Esophagus mucosa (tissue), 1 donor: ENCODE data around the gene JPH2. TPM values are rescaled to one million over a fixed set of nuclear protein-coding genes. Genes with fewer than 3 reads are reported as not detected.

Experiments
- ATAC-seq: fragments of 200-7000 bp; cut with Tn5 transposase; one replicate; pipeline ENCODE4 v1.9.1; 2020
- total RNA-seq: library from RNA; stranded (reverse); gene quantifications from one replicate; pipeline ENCODE4 v1.2.4, GENCODE V29; 2023
- donor health status: DM: yes; HTN: yes; CAD: no.

Gene JPH2
- total RNA-seq, 1 donor from 2014 or later = 1.0 TPM

DNA sequence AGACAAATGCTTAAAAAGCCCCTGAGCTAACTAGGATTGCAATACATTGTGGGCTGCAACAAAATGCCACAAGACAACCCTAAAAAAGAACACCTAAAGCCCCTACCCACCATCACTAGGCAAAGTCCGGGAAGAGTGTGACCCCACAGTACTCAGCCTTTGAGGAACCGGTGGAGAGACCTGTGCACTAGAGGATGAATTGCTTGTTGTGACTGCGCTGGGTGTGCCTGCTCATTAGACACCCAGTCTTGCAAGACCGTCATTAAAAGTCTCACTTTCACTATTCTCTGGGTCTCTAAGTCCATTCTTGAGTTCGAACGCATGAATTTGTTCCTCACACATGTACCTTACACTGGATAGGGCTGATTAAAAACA, 88.7 kb downstream of the JPH2 start:
- ATAC-seq = no peak

DNA sequence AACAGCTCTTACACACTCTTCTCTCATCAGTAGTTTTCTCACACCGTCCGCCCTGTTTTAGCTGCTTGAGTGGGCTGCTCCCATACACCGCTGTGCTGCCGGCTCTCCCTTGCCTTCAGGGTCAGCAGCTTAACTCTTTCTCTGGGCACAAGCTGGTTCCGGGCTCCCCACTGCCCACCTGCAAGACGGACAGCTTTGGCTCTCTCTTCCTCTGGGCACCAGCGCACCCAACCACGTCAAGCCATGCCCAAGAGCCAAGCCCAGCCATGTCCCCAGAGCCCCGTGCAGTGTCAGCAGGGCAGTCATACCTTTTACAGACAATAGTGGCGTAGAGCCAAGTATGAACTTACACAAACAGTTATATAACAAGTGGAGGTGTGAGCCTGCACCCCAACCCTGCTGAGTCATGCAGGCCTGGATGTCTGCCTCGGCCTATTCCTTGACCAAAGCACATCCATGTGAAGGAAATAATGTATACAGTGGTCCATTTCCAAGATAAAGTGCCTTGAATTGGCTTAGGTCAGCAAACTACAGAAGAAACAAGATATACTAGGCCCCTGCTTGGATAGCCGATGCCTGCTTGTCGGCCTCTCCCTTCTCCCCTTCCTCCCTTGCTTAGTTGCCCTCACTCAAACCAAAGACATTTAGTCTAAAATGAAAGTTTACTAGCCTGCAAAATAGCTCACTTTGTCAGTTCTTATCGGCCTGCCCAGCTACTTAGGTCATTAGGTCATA, 89.3 kb downstream of the JPH2 start:
- peak; percentile 92 for ATAC-seq

DNA sequence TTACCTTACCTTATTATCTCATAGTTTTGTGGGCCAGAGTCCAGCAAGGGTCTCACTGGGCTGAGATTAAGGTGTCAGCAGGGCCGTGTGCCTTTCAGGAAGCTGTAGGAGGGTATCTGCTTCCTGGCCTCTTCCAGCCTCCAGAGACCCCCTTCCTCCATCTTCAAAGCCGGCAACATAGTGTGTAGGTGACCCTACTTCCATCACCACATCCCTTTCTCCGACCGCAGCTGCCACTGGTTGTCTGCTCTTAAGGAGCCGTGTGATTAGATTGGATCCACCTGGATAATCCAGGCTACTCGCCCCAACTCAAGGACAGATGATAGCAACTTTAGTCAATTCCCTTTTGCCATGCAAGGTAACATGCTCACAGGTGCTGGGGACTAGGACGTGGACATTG, 91.2 kb downstream of the JPH2 start:
- no peak for ATAC-seq

DNA sequence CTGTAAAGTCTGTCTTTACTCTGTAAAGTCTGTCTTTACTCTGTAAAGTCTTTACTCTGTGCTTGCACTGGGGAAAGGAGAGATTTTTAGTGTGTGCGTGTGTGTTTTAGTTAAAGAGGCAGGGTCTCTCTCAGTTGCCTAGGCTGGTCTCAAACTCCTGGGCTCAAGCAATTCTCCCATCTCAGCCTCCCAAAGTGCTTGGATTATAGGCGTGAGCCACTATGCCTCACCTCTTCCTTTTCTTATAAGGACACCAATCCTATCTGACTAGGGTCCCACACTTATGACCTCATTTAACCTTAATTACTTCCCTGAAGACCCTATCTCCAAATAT, 93.8 kb downstream of the JPH2 start:
- no peak for ATAC-seq

DNA sequence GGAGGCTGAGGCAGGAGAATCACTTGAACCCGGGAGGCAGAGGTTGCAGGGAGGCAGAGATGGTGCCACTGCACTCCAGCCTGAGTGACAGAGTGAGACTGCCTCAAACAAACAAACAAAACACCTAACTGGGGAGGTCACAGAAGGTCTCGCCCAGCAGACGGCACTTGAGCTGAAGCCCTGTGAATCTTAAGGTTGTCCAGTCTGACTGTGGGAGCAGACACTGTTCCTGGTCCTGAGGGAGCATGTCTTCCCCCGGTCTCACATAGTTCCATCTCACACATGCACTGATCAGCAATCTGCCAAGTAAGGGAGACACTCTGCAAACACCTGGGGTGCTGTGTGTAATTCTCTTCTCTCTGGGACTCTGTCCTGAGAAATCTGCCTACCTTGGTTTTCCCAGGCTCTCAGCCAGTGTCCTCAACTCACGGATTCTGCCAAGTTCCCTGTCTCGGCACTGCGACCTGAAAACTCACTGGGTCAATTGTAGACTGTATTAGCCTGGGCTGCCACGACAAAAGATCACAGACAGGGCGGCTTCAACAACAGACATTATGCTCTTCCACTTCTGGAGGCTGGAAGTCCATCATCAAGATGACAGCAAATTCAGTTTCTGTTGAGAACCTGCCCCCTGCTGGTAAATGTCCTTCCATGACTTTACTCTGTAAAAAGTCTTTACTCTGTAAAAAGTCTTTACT, 94.3 kb downstream of the JPH2 start:
- ATAC-seq = no peak

DNA sequence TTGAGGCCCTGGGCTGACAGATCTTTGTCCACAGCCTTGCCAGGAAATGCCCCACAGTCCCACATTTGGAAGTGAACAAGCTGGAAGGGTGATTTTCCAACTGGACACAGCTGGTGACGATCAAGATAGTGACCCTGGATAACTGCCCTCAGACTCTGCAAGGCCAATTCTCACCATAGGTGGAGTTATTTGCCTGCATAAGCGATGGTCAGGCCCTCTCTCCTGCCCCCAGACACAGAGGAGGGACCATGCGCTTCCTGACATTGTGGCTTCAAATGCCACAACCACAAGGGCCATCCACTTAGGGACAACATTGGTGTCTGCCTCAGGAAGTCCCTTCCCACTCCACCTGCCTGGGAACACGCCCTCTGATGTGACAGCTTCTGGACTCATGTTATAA, 96.0 kb downstream of the JPH2 start:
- no peak for ATAC-seq

DNA sequence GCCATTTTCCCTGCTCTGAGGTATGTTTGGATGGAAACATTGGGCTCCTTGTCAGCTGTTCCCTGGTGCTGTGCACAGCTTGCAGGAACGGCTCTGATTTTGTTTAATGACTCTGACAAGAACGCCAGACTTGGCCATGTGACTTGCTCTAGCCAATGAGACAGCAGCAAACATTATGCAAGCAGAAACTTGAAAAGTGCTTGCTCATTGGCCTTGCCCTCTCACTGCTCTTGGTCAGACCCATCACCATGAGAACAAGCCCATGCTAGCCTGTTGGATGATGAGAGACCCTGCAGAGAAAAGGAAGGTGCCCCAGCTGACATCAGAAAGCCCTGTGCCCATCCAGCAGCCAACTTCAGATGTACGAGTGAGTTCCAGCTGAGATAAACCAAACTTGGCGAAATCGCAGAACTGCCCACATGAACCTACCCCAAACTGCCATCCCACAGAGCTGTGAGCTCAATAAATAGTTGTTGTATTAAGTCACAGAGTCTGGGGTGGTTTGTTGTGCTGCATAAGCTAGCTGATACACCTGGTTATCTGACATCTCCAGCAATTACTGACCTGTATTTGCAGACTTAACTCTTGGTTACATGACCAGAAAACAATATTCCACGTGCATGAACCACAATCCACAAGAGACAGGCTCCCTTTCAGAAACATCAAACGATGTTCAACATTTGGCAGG, 96.9 kb downstream of the JPH2 start:
- ATAC-seq = peak; percentile 82

DNA sequence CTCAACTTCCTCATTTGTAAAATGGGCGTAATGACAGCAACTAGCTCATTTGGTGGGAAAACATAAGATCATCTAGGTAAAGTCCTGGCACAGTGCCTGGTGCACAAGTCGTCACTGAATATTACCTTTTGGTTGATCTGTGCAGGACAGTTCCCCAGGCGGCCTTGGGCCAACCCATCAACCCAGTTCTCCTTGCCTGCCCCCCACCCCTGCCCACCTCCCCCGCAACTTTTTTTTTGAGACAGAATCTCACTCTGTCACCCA, 99.2 kb downstream of the JPH2 start:
- no peak for ATAC-seq

DNA sequence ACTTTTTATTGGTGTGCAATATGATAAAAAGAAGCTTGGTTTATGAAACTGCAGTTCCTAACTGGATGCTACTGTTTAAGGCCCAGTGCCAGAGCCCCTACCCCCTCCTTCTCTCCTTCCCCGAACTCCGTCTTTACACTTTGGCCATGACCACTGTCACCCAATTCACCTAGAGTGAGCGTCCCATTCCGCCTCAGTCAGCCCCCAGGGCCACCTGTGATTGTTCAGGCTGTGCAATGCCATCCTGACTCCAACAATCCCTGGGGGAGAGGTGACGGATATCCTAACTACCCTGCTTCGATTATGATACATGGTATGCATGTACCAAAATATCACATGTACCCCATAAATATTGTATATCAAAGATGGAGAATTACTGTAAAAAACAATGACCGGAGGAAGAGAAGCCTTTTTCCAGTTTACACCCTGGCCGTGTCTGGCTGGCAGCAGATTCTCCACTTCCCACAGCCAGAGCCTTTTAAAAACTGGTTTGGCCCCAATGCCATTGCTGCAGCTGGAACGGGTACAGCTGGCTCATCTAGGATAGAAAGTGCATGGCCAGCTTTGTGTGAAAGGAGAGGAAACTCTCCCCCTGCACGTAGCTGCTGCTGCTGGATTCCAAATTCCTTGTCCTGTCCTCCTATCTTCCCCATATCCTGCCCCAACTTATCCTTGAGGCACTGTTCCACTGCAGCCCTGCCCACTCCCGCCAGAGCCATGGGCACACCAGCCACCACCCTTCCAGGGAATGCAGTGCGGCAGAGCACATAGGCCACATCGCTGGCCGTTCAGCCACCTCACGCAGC, 99.7 kb downstream of the JPH2 start:
- ATAC-seq = peak; percentile 69

DNA sequence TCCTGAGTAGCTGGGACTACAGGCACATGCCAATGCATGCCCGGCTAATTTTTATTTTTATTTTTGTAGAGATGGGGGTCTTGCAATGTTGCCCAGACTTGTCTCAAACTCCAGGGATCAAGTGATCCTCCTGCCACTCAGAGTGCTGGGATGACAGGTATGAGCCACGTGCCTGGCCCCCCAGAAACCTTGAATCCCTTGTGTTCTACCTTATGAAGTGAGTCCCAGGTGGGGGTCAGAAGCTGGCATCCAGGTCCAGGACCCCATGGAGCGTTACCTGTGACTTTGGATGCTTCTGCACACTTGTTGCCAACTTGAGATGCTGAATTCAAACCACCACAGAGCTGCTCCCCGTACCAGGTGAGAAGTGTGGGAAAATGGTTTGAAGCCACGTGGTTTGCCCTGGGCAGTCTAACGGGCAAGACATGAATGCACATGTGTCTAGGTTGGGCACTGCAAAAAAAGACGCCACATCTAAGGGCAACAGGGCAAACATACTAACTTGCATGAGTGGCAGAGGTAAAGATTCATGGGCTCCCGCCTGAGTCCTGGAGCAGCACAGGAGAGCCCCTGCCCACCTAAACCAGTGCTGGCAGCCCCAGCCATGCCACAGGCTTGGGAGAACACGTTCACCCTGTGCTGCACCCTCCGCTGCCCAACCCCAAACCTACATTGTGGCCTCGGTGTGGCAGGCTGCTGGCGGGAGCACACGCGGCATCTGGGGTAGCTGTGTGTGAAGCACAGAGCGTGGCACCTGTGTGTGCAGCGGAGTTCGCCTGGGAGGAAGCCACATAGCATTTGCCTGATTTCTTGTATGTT, 101.2 kb downstream of the JPH2 start:
- peak; percentile 11 for ATAC-seq

DNA sequence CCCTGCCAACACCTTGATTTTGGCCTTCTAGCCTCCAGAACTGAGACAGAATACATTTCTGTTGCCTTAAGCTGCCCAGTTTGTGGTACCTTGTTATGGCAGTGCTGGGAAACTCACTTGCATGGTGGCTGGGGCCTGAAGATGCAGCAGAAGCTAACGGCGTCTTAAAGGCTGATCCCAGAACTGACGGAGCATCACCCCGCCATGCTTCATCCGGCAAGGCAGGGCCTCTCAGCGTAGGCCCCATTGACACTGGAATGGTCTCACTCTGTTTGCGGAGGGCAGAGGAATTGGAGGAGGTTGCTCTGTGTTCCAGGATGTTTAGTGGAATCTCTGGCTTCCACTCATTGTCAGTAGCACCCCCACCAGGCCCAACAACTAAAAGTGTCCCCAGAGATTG, 102.1 kb downstream of the JPH2 start:
- no peak for ATAC-seq

DNA sequence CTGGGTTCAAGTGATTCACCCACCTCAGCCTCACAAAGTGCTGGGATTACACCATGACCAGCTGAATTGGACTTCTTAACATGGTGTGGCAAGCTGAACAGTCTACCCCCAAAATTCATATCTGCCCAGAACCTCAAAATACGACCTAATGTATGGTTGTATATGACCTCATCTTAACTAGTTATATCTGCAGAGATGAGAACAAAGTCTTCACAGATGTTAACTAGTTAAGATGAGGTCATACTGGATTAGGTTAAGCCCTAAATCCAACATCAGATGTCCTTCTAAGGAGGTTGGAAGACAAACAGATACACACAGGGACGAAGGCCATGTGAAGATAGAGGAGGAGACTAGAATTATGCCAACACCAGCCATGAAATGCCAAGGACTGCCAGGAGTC, 102.5 kb downstream of the JPH2 start:
- no peak for ATAC-seq

DNA sequence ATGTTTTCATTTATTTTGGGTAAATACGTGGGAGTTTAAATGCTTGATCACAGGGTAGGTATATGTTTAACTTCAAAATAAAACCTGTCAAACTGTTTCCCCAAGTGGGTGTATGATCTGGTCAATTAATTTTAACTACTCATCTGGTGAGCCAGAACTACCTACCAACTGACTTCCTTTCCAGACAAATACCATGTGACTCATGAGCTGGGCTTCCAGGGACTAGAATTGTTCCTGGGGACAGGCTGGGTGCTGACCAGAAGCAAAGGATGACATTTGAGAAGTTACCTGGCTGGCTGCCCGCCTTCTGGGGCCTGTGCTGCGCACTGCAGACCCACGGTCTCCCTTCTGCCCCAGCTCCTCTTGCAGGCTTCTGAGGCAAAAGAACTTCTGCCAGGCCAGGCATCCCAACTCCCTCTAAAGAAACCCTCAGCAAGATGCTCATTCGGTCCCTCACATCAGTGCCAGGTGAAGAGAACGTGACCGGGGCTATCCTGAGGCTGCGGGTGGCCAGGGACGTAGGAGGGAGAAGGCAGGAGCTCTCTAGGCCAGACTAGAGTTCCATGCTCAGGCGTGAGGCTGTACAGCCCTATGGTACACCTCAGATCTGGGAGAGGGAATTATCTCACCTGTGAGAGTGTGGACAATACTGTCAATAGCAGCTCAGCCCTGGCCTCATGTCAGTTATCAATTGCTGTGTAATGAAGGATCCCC, 103.6 kb downstream of the JPH2 start:
- ATAC-seq = no peak

DNA sequence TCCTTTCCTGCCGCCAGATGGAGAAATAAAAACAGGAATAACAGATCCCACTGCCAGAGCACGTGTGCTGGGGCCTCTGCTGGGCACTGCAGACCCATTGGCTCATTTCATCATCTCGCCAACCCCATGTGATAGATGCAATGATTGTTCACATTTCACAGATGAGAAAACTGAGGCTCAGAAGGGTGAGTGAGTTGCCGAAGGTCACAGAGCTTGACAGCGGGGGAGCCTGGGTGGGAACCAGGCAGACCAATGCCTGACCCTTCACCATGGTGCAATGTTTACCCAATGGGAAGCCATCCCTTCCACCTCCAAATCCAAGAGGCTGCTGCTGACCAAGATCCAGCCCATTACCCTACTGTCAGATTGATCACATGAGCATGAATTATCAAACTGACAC, 105.1 kb downstream of the JPH2 start:
- ATAC-seq = no peak

DNA sequence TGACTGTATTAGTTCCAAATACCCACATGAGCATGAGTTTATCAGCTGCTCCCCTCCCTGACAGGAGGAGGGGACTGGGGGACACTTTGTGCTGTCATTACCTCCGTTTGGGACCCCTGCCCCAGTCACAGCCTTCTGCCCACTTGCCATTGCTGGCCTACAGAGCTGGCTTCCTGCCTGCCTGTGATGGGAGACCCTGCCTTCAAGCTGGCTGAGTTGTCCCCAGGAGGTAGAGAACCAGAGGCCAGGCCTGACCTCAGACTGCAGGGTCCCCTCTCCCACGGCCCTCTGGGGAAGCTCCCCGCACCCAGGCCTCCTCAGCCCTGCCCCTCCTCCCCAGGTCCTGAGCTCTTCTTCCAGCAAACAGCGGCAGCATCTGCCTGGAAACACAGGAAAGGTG, 105.5 kb downstream of the JPH2 start:
- no peak for ATAC-seq

DNA sequence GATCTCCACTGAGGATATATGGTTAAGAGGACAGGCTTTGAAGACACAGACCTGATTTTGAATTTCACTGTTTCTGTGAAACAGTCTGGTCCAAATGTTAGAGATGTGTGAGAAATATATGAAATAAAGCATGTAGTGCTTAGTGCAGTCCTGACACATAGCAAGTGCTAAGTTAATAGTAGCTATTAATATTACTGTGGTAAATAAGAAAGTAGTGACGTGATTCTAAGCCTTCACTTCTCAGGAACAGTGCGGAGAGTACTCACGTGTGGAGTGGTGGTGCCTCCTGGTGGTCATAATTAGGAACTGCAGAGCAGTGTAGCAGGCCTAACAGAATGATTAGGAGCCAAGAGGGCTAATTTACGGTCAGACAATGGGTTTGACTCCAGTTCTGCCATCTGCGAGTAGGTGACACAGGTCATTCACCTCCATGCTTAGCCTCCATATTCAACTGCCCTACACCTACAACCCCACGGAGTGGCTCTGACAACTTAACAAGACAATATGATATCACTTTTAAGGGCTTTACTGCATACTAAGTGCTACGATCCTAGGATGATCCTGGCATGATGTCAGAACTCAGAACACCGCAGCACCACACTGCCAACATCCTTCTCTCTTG, 106.2 kb downstream of the JPH2 start:
- peak; percentile 93 for ATAC-seq

DNA sequence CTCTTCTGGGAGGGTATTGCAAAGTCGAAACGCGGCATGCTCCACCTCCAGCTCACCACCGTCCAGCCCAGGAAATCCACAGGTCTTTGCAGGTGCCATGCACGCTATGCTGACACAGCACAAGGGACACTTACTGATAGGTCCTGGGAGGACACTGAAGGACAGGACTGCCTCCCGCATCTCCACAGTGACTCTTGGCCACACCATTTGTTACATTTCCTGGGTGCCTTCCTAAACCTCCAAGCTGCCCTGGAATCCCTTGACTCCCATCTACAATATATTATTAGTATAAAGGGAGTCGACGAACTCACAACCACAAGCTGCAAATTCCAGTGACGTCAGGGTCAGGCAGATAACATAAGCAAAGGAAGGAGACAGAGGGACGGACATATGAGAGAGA, 106.9 kb downstream of the JPH2 start:
- no peak for ATAC-seq

DNA sequence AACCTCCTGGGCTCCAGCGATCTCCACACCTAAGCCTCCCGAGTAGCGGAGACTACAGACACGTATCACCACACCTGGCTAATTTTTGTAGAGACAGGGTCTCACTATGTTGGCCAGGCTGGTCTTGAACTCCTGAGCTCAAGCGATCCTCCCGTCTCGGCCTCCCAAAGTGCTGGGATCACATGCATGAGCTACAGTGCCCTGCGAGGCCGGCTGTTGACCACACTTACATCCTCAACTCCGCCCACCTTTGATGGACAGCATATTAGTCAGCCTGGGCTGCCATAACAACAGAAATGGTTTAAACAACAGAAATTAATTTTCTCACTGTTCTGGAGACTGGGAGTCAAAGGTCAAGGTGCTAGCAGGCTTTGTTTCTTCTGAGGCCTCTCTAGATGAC, 107.7 kb downstream of the JPH2 start:
- ATAC-seq = no peak

DNA sequence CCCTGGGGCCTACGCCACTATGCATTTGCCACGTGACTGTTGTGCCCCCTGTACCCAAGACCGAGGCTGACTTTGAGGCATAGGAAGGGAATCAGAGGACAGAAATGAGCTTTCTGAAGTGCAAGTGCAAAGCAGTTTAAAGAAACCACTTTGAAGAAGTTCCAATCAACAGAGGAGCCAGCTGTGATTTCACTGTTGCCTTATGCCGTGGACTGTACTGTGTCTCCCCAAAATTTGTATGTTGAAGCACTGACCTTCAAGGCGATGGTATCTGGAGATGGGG, 111.1 kb downstream of the JPH2 start:
- ATAC-seq = no peak

DNA sequence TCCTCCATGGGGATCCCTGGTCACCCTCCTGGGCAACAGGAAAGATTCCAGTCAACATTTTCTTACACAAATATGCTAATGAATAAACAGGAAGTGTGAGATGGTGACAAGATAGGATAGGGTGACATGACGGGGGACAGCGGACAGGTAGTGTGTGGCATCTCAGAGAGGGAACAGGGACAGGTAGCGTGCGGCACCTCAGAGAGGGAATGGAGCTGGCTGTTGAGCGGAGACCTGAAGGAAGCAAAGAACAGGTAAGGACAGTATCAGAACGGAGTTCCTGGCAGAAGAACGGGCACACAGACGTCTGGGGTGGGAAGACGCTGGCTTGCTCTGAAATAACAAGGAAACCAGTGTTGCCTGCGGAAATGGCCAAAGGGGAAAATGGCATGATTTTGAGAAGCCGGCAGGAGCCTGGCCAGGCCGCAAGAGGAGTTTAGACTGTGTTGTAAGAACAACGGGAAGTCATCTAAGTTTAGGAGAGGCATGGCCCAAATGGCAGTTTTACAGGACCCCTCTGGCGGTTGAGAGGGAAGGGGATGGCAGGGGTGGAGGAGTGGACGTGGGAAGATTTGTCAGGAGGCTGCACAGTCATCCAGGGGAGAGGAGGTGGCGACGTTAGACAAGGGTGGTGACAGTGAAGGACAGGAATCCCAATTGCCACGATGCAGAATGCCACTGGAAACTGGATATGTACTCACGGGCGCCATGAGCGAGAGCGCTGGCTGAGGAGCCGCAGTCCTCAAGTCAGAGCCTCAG, 111.6 kb downstream of the JPH2 start:
- ATAC-seq = no peak
